Superior temporal gyrus (tissue), 1 donor: ENCODE results near the gene PXDN.

Experiments
- DNase-seq: peaks from one replicate; pipeline ENCODE4 v3.0.0-alpha.2; 2016; ENCODE audit errors: extremely low spot score

PXDN gene

GRCh38 chr2:1665761-1666505 is 78.4 kb downstream of the PXDN start:
- no peak for DNase-seq

- DNase-seq = no peak
These were observed 79.6 kb downstream of the PXDN start for GRCh38 chr2:1664698-1665097.

- DNase-seq = no peak
These were observed 80.2 kb downstream of the PXDN start for GRCh38 chr2:1664076-1664605.

- no peak for DNase-seq
These were observed 80.7 kb downstream of the PXDN start for GRCh38 chr2:1663621-1664020.

GRCh38 chr2:1662606-1663180 is 81.6 kb downstream of the PXDN start:
- DNase-seq = no peak

GRCh38 chr2:1661891-1662605 is 82.3 kb downstream of the PXDN start:
- DNase-seq = no peak

- no peak for DNase-seq
These were observed 83.4 kb downstream of the PXDN start for GRCh38 chr2:1660656-1661640.

GRCh38 chr2:1659951-1660565 is 84.3 kb downstream of the PXDN start:
- DNase-seq = no peak

GRCh38 chr2:1658394-1659151 is 85.7 kb downstream of the PXDN start:
- no peak for DNase-seq

GRCh38 chr2:1656961-1657841 is 87.1 kb downstream of the PXDN start:
- DNase-seq = no peak

GRCh38 chr2:1656326-1656960 is 87.9 kb downstream of the PXDN start:
- DNase-seq = no peak

GRCh38 chr2:1655461-1655860 is 88.9 kb downstream of the PXDN start:
- DNase-seq = no peak

- DNase-seq = no peak
These were observed 89.5 kb downstream of the PXDN start for GRCh38 chr2:1654696-1655374.

- no peak for DNase-seq
These were observed 90.2 kb downstream of the PXDN start for GRCh38 chr2:1653956-1654695.

GRCh38 chr2:1652034-1652790 is 92.1 kb downstream of the PXDN start:
- no peak for DNase-seq

- DNase-seq = no peak
These were observed 92.9 kb downstream of the PXDN start for GRCh38 chr2:1651121-1652033.
